Liver (tissue), 9 donors: Measurements from ENCODE around the gene SUN2. TPM values are rescaled to one million over a fixed set of nuclear protein-coding genes. Genes with fewer than 3 reads are reported as not detected.
A peak's percentile ranks its signal among the peaks of the same experiment; 100 is the strongest.

Experiments
- DNase-seq: peaks from one replicate; pipeline ENCODE4 v3.0.0-alpha.2; 2017; ENCODE audit warnings: low spot score
- H3K27ac ChIP-seq, 2 donors: one replicate each; pipeline ENCODE4 v1.7.0; 2013; ENCODE audit warnings: inconsistent platforms in 2 of 2, low read length in 2 of 2, control low read depth in 1 of 2, low read depth in 1 of 2, mild to moderate bottlenecking in 1 of 2
- H3K27me3 ChIP-seq, 4 donors: one replicate each; pipeline versions ENCODE4 v1.6.1 to v1.7.0; 2013; ENCODE audit warnings: low read length in 3 of 4, inconsistent platforms in 1 of 4, mild to moderate bottlenecking in 1 of 4, moderate library complexity in 1 of 4; ENCODE audit not compliant: control insufficient read depth in 4 of 4, insufficient read depth in 4 of 4
- H3K36me3 ChIP-seq, 4 donors: one replicate each; pipeline versions ENCODE4 v1.6.1 to v1.7.0; 2013; ENCODE audit warnings: low read length in 3 of 4, mild to moderate bottlenecking in 3 of 4, low read depth in 1 of 4, moderate library complexity in 1 of 4; ENCODE audit not compliant: control insufficient read depth in 4 of 4, insufficient read depth in 3 of 4
- H3K4me1 ChIP-seq, 4 donors: one replicate each; pipeline versions ENCODE4 v1.6.1 to v1.7.0; 2013; ENCODE audit warnings: low read length in 3 of 4, mild to moderate bottlenecking in 3 of 4, moderate library complexity in 1 of 4; ENCODE audit not compliant: control insufficient read depth in 4 of 4, insufficient read depth in 4 of 4
- H3K4me3 ChIP-seq, 3 donors: one replicate each; pipeline versions ENCODE4 v1.6.1 to v1.7.0; 2013; ENCODE audit warnings: low read length in 3 of 3, control low read depth in 1 of 3, low read depth in 1 of 3, mild to moderate bottlenecking in 1 of 3
- H3K9ac ChIP-seq, 2 donors: one replicate each; pipeline ENCODE4 v1.7.0; 2013; ENCODE audit warnings: low read length in 2 of 2, mild to moderate bottlenecking in 2 of 2, moderate library complexity in 2 of 2, control low read depth in 1 of 2, low read depth in 1 of 2
- H3K9me3 ChIP-seq, 4 donors: one replicate each; pipeline versions ENCODE4 v1.6.1 to v1.7.0; 2013; ENCODE audit warnings: low read length in 3 of 4; ENCODE audit not compliant: control insufficient read depth in 4 of 4
- EGR1 ChIP-seq, 2 donors: IDR thresholded peaks; 2 replicates each; pipeline ENCODE4 v1.6.1; 2016 to 2018; ENCODE audit warnings: antibody characterized with exemption in 2 of 2, low read depth in 2 of 2
- FOXA1 ChIP-seq: IDR thresholded peaks from 2 replicates; pipeline ENCODE4 v1.6.1; 2016; ENCODE audit warnings: antibody characterized with exemption
- FOXA2 ChIP-seq: IDR thresholded peaks from 2 replicates; pipeline ENCODE4 v1.6.1; 2016; ENCODE audit warnings: antibody characterized with exemption
- HNF4A ChIP-seq, 2 donors: conservative IDR thresholded peaks; 2 replicates each; pipeline ENCODE4 v1.6.1; 2016; ENCODE audit warnings: antibody characterized with exemption in 2 of 2, mild to moderate bottlenecking in 2 of 2
- JUND ChIP-seq, 2 donors: IDR thresholded peaks; 2 replicates each; pipeline ENCODE4 v1.6.1; 2016; ENCODE audit warnings: antibody characterized with exemption in 2 of 2
- NR2F2 ChIP-seq: IDR thresholded peaks from 2 replicates; pipeline ENCODE4 v1.6.1; 2016; ENCODE audit warnings: antibody characterized with exemption
- RAD21 ChIP-seq, 2 donors: IDR thresholded peaks; 2 replicates each; pipeline ENCODE4 v1.6.1; 2016; ENCODE audit warnings: antibody characterized with exemption in 2 of 2, mild to moderate bottlenecking in 2 of 2
- RXRA ChIP-seq, 2 donors: IDR thresholded peaks; 2 replicates each; pipeline ENCODE4 v1.6.1; 2017 to 2018; ENCODE audit warnings: antibody characterized with exemption in 2 of 2, mild to moderate bottlenecking in 1 of 2
- YY1 ChIP-seq: IDR thresholded peaks from 2 replicates; pipeline ENCODE4 v1.6.1; 2016; ENCODE audit warnings: antibody characterized with exemption, mild to moderate bottlenecking
- WGBS: extraction: QIAGEN DNeasy Blood & Tissue Kit; methylation state at CpG from one replicate; pipeline ENCODE4 v1.1.7; 2013; 5-methylcytosine and 5-hydroxymethylcytosine counted together
- polyA plus RNA-seq, 2 donors: library from polyadenylated mRNA; stranded (reverse) in 1 of 2; unstranded in 1 of 2; fragments of 200-250 nt in 1 of 2; fragments of >200 nt in 1 of 2; fragmentation: Nextera tagmentation in 1 of 2; extraction: Ambion mirVana in 1 of 2; gene quantifications; one replicate each; pipeline versions ENCODE4 v1.2.1 to v1.2.3, GENCODE V29; 2013 to 2015
- total RNA-seq, 2 donors: library from RNA; depleted of rRNA; stranded (reverse); fragments of >200 nt; gene quantifications; one replicate each; pipeline ENCODE4 v1.2.3, GENCODE V29; 2014
- TF ChIP-seq, protein P1 (sequence below): fragments of 150-350 bp; IDR thresholded peaks from 2 replicates; pipeline ENCODE4 v1.5.1; 2017; ENCODE audit warnings: improper control_type of control experiment, low read depth, low read length; ENCODE audit not compliant: missing input control
- TF ChIP-seq, protein P2 (sequence below): IDR thresholded peaks from 2 replicates; pipeline ENCODE4 v1.6.1; 2016; ENCODE audit warnings: antibody characterized with exemption
- TF ChIP-seq, protein P3 (sequence below): IDR thresholded peaks from 2 replicates; pipeline ENCODE4 v1.6.1; 2016; ENCODE audit warnings: antibody characterized with exemption
- TF ChIP-seq, protein P4 (sequence below): IDR thresholded peaks from 2 replicates; pipeline ENCODE4 v1.6.1; 2016; ENCODE audit warnings: antibody characterized with exemption, mild to moderate bottlenecking
- TF ChIP-seq, protein P5 (sequence below): IDR thresholded peaks from 2 replicates; pipeline ENCODE4 v1.6.1; 2016; ENCODE audit warnings: antibody characterized with exemption
- donor health status: healthy.
- donor health status: healthy.
- donor health status: healthy.
- donor health status: healthy.
- donor health status: healthy.

Gene SUN2
- total and polyA plus RNA-seq, 4 donors = 13.1 to 170 (median 81.5) TPM

DNA sequence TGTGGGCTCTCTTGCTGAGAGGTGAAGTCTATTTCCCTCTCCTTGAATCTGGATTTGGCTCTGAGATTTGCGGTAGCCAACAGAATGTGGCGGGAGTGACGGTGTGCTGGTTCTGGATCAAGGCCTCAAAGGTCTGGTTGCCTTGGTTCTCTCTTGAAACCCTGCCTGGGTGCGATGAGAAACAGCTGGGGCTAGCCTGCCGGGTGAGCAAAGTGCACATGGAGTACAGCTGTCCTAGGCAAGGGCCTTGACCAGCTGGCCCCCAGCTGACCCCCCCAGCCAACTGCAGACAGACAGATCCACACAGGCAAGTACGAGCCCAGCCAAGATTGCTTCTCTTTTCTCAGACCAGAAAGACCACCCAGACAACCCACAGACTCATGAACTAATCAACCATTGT, 10.8 kb downstream of the SUN2 start (continued):
- TF ChIP-seq, protein P1, sequence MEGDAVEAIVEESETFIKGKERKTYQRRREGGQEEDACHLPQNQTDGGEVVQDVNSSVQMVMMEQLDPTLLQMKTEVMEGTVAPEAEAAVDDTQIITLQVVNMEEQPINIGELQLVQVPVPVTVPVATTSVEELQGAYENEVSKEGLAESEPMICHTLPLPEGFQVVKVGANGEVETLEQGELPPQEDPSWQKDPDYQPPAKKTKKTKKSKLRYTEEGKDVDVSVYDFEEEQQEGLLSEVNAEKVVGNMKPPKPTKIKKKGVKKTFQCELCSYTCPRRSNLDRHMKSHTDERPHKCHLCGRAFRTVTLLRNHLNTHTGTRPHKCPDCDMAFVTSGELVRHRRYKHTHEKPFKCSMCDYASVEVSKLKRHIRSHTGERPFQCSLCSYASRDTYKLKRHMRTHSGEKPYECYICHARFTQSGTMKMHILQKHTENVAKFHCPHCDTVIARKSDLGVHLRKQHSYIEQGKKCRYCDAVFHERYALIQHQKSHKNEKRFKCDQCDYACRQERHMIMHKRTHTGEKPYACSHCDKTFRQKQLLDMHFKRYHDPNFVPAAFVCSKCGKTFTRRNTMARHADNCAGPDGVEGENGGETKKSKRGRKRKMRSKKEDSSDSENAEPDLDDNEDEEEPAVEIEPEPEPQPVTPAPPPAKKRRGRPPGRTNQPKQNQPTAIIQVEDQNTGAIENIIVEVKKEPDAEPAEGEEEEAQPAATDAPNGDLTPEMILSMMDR = no peak
- TF ChIP-seq RAD21 (IDR thresholded peaks at IDR 0.05) (peak in 1 of 2 donors; percentile 30), EGR1 (IDR thresholded peaks at IDR 0.05; ENCODE audit: low read depth in 2 of 2) (no peak), HNF4A (conservative IDR thresholded peaks at IDR 0.05) (peak; percentile 67 to 79), RXRA (IDR thresholded peaks at IDR 0.05) (peak; percentile 80 to 89), YY1 (no peak)

DNA sequence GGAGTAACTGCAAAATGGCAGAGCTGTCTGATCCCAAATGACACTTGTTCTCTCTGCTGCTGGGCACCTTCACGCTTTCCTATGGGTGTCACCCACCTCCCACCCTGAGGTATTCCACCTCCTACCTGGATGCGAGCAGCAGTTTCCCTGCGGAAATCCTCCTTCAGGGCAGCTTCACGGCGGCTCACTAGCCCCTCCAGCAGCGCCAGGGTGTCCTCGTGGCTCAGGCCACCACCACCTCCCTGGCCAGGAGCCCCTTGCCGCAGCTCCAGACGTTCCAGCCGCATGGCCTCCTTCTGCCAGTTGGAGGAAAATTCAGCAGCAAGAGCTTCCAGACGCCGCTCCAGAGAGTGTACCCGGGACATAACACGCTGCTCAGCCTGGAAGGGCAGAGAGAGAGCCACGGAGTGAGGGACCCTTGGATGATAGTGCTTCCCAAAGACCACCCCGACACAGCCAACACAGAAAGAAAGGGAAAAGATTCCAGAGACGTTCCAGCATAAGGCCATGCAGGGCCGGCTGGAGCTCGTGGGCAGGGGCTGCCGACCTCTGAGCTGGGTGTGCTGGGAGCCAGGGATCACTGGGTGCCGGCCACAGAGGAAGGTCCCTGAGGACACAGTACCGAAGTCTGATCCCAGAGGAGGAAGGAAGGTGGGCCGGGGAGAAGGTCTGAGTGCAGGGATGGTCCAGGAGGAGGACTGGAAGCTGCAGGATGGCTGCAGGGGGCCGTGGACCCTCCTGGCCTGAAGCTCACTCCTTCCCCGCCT, 13.4 kb downstream of the SUN2 start:
- no peaks in the 10 kb centered on the region for H3K27me3 ChIP-seq
- peaks cover 42 to 90% (median 68%) of the 10 kb centered on the region in 4 donors for H3K36me3 ChIP-seq
- DNase-seq = no peak
- H3K4me1 ChIP-seq = peaks cover 5 to 12% (median 7%) of the 10 kb centered on the region in 4 donors
- no peaks in the 10 kb centered on the region for H3K9me3 ChIP-seq
- H3K4me3 ChIP-seq = no peak overlapping the region
- TF ChIP-seq HNF4A (conservative IDR thresholded peaks at IDR 0.05) (no peak), JUND (IDR thresholded peaks at IDR 0.05) (no peak)
- TF ChIP-seq, protein P2, sequence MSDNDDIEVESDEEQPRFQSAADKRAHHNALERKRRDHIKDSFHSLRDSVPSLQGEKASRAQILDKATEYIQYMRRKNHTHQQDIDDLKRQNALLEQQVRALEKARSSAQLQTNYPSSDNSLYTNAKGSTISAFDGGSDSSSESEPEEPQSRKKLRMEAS = no peak
- H3K27ac ChIP-seq = no peak overlapping the region
- H3K9ac ChIP-seq = no peak overlapping the region
- WGBS = 94% methylated on average over 25 of the region's 25 CpGs

DNA sequence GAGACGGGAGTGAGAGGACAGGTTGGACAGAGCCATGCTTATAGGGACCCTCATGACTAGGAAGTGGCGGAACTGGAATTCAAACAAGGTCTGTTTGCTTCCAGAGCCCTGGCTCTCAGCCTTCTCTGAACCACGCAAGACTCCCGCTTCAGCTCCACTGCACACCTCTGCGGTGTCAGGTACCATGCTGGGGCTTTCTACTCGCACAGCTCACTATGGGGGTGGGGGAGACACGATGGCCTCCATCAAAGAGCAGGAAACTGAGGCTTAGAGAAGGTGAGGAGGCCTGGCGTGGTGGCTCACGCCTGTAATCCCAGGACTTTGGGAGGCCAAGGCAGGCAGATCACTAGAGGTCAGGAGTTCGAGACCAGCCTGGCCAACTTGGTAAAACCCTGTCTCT, 14.2 kb downstream of the SUN2 start:
- Histone ChIP-seq H3K27me3 (no peaks in the 10 kb centered on the region), H3K4me3 (no peak overlapping the region), H3K4me1 (peaks cover 5 to 14% (median 10%) of the 10 kb centered on the region in 4 donors), H3K36me3 (peaks cover 46 to 98% (median 73%) of the 10 kb centered on the region in 4 donors), H3K9ac (no peak overlapping the region), H3K27ac (no peak overlapping the region), H3K9me3 (no peaks in the 10 kb centered on the region)
- DNase-seq = no peak
- TF ChIP-seq, protein P3, sequence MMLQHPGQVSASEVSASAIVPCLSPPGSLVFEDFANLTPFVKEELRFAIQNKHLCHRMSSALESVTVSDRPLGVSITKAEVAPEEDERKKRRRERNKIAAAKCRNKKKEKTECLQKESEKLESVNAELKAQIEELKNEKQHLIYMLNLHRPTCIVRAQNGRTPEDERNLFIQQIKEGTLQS = no peak
- no peak for TF ChIP-seq YY1
- TF ChIP-seq, protein P2 = no peak
- TF ChIP-seq FOXA2 = no peak
- TF ChIP-seq FOXA1 = no peak
- TF ChIP-seq, protein P4, sequence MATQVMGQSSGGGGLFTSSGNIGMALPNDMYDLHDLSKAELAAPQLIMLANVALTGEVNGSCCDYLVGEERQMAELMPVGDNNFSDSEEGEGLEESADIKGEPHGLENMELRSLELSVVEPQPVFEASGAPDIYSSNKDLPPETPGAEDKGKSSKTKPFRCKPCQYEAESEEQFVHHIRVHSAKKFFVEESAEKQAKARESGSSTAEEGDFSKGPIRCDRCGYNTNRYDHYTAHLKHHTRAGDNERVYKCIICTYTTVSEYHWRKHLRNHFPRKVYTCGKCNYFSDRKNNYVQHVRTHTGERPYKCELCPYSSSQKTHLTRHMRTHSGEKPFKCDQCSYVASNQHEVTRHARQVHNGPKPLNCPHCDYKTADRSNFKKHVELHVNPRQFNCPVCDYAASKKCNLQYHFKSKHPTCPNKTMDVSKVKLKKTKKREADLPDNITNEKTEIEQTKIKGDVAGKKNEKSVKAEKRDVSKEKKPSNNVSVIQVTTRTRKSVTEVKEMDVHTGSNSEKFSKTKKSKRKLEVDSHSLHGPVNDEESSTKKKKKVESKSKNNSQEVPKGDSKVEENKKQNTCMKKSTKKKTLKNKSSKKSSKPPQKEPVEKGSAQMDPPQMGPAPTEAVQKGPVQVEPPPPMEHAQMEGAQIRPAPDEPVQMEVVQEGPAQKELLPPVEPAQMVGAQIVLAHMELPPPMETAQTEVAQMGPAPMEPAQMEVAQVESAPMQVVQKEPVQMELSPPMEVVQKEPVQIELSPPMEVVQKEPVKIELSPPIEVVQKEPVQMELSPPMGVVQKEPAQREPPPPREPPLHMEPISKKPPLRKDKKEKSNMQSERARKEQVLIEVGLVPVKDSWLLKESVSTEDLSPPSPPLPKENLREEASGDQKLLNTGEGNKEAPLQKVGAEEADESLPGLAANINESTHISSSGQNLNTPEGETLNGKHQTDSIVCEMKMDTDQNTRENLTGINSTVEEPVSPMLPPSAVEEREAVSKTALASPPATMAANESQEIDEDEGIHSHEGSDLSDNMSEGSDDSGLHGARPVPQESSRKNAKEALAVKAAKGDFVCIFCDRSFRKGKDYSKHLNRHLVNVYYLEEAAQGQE = no peak
- TF ChIP-seq NR2F2 = no peak
- no peak for TF ChIP-seq JUND (IDR thresholded peaks at IDR 0.05)
- TF ChIP-seq RAD21 (IDR thresholded peaks at IDR 0.05) = no peak
- TF ChIP-seq, protein P5, sequence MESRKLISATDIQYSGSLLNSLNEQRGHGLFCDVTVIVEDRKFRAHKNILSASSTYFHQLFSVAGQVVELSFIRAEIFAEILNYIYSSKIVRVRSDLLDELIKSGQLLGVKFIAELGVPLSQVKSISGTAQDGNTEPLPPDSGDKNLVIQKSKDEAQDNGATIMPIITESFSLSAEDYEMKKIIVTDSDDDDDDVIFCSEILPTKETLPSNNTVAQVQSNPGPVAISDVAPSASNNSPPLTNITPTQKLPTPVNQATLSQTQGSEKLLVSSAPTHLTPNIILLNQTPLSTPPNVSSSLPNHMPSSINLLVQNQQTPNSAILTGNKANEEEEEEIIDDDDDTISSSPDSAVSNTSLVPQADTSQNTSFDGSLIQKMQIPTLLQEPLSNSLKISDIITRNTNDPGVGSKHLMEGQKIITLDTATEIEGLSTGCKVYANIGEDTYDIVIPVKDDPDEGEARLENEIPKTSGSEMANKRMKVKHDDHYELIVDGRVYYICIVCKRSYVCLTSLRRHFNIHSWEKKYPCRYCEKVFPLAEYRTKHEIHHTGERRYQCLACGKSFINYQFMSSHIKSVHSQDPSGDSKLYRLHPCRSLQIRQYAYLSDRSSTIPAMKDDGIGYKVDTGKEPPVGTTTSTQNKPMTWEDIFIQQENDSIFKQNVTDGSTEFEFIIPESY = no peak
- TF ChIP-seq, protein P1 = no peak
- TF ChIP-seq HNF4A (conservative IDR thresholded peaks at IDR 0.05) = no peak
- WGBS = 93% methylated on average over 10 of the region's 10 CpGs
